Retinal pigment epithelial cell (primary cell): Measurements from ENCODE around the gene PLXNA2.

Experiments
- DNase-seq: peaks from one replicate; pipeline ENCODE4 v3.0.0-alpha.2; 2010; ENCODE audit warnings: low read depth
- H3K4me3 ChIP-seq: 2 replicates; pipeline ENCODE4 v1.5.1; 2011; ENCODE audit warnings: mild to moderate bottlenecking, low read length, control low read depth, moderate library complexity
- CTCF ChIP-seq: conservative IDR thresholded peaks from 2 replicates; pipeline ENCODE4 v1.5.1; 2011; ENCODE audit warnings: low read depth, low read length, control low read depth, inconsistent platforms

The PLXNA2 gene

GRCh38 chr1:208265122-208265469, 20.9 kb upstream of the PLXNA2 start:
- no peak for TF ChIP-seq CTCF
- no peak for DNase-seq
- H3K4me3 ChIP-seq, result no peak overlapping the region

GRCh38 chr1:208264469-208265121, 20.4 kb upstream of the PLXNA2 start:
- no peak for DNase-seq
- no peak overlapping the region for H3K4me3 ChIP-seq
- TF ChIP-seq CTCF, result no peak

DNA sequence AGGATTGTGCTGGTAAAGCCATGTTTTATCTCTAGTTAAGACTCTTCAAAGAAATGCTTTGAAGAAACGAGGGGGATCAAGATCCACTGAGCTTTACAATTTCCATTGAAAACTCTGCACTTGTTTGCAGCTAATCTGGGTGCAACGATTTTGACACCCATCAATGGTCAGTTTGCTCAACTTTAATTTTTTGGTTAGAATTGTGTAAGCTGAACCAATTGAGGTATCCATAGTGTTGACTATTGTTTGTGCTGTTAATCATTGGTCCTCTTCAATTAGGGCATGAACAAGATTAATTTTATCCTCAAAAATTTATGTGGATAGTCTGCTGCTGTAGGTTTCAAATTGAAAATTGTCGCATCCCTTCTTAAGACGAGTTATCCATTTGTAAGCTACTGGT, 17.7 kb upstream of the PLXNA2 start:
- no peak for DNase-seq
- no peak overlapping the region for H3K4me3 ChIP-seq
- no peak for TF ChIP-seq CTCF

DNA sequence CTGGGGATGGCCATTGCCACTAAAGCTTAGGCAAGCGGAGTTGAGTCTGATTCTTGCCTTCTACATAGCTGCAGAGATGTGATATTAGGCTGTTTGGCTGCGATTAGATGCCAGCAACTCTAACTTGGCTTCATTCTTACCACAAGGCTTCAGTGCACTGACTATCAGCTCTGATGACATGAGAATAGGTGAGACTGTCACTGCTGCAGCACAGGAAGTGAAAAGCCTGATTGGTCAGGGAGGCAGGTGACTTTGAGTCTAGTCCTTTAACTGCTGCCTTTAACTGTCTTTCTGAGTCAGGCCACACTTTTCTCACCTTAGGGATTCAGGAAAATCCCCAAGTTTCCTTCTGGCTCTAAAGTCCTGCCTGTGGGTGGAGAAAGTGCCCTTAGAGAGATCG, 14.1 kb upstream of the PLXNA2 start:
- TF ChIP-seq CTCF, result no peak
- DNase-seq, result no peak
- no peak overlapping the region for H3K4me3 ChIP-seq

GRCh38 chr1:208257351-208257750, 13.2 kb upstream of the PLXNA2 start:
- H3K4me3 ChIP-seq, result no peak overlapping the region
- no peak for DNase-seq
- TF ChIP-seq CTCF, result no peak

GRCh38 chr1:208256556-208256955, 12.4 kb upstream of the PLXNA2 start:
- H3K4me3 ChIP-seq, result no peak overlapping the region
- TF ChIP-seq CTCF, result no peak
- DNase-seq, result no peak

GRCh38 chr1:208256091-208256490, 11.9 kb upstream of the PLXNA2 start:
- DNase-seq, result no peak
- H3K4me3 ChIP-seq, result no peak overlapping the region
- TF ChIP-seq CTCF, result no peak
